Midbrain (tissue), 1 donor: ENCODE results near the gene LAMTOR3.
"Not testable (repeated sequence)": the region's sequence is repeated elsewhere in the genome, so short reads cannot be mapped to it uniquely, and the experiment has no call there.

Experiments
- DNase-seq: peaks from one replicate; lab custom pipeline; 2025; lab: John Stamatoyannopoulos, UW

Gene LAMTOR3

DNA sequence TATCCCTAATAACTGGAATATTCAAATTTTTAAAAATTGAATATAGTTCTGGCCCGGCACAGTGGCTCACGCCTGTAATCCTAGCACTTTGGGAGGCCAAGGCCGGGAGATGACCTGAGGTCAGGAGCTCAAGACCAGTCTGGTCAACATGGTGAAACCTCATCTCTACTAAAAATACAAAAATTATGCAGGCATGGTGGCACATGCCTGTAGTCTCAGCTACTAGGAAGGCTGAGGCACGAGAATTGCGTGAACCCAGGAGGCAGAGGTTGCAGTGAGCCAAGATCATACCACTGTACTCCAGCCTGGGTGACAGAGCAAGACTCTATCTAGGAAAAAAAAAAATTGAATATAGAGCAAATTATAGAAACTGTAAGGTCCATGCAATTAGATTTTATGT is 64.2 kb downstream of the LAMTOR3 start:
- DNase-seq, result not testable (repeated sequence)

- no peak for DNase-seq
These were observed 65.8 kb downstream of the LAMTOR3 start for GRCh38 chr4:99828477-99828876.
